ENCODE data around the gene MLF2.
A peak's percentile ranks its signal among the peaks of the same experiment; 100 is the strongest.
"Not testable (repeated sequence)": the region's sequence is repeated elsewhere in the genome, so short reads cannot be mapped to it uniquely, and the experiment has no call there.

Gene MLF2

DNA sequence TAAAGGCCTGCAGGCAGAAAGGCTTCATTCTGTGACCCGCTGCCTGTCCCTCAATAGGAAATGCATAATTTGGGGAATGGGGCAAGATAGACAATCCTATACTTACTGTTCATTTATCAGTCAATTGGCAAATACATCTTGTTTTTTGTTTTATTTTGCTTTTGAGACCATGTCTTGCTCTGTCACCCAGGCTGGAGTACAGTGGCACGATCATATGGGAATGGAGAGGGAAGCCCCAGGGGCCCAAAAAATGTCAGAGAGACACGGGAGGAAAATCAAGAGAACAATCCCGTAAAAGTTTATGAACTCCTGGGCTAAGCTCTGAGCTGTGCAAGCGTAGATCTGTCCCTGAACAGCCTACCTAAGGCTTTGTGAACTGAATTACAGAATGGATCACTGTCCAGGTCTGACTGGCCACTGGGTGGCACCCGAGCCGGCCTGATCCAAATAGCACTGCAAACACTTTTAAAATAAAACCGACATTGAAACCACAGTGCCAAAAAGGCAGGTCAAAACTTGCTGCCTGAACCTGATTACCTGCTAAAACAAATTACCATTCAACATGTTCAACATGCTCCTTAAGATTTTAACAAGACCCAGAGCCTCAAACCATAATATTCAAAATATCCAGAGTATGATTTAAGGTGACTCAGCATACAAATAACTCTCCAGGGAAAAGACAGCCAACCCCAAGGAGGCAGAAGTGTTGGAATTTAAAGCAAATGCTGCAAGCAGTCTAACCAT, 17.3 kb downstream of the MLF2 start:
- Mint-ChIP-seq H3K4me3 (no peak overlapping the region), H3K4me1 (peaks cover 8% of the 10 kb centered on the region), H3K27ac (no peak overlapping the region), H3K27me3 (no peaks in the 10 kb centered on the region), H3K9me3 (no peaks in the 10 kb centered on the region)
- ATAC-seq (peak; percentile 88), DNase-seq (peak; percentile 39 to 52)

DNA sequence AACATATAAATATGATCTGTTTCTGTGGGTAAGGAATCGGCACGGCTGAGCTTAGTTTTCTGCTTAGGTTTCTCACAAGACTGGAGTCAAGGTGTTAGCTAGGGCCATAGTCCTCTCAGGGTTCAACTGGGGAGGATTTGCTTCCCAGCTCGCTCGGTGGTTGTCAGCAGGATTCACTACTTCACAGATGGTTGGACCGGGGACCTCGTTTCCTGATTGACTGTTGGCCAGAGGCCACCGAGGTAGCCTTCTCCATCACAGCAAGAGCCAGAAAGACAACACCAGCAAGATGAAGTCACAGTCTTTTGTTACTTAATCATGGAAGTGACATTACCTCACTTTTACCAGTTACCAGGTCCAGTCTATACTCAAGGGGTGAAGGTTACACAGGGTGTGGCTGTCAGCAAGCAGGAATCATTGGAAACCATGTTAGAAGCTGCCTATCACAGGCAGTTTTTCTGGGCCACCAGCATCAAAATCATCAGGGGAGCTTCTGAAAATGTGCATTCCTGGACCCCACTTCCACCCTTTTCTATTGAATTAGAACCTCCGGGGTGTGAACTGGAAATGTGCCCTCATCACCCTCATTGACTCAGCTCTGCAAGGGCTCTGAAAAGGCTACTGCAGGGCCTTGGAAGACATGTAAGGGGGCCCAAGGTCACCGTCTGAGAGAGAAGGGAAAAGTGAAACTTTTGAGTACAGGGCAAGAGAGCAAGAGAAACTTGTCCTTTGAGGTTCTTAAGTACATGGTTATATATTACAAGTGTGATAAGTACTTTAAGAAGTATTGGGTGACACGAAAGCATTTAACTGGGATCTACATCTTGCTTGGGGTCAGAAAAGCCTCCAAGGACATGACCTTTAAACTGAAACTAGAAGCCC, 18.2 kb downstream of the MLF2 start:
- ATAC-seq (no peak), DNase-seq (no peak)
- H3K9me3 Mint-ChIP-seq: no peaks in the 10 kb centered on the region
- H3K27ac Mint-ChIP-seq: no peak overlapping the region
- peaks cover 14% of the 10 kb centered on the region for H3K4me1 Mint-ChIP-seq
- no peaks in the 10 kb centered on the region for H3K27me3 Mint-ChIP-seq
- no peak overlapping the region for H3K4me3 Mint-ChIP-seq

DNA sequence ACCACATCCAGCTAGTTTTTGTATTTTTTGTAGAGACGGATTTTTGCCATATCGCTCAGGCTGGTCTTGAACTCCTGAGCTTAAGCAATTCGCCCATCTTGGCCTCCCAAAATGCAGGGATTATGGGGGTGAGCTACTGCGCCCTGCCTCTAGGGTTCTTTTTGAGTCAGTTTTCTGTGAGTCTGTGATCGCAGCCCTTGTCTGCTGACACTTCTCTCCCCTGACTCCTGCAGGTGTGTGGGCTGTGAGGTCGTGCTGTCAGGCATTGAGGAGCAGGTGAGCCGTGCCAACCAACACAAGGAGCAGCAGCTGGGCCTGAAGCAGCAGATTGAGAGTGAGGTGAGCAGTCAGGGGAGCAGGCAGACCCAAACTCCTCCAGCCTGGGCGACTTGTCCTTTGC, 22.8 kb downstream of the MLF2 start:
- H3K27me3 Mint-ChIP-seq: no peaks in the 10 kb centered on the region
- peak overlapping the region in 1 of 2 donors; percentile 84 for H3K27ac Mint-ChIP-seq

DNA sequence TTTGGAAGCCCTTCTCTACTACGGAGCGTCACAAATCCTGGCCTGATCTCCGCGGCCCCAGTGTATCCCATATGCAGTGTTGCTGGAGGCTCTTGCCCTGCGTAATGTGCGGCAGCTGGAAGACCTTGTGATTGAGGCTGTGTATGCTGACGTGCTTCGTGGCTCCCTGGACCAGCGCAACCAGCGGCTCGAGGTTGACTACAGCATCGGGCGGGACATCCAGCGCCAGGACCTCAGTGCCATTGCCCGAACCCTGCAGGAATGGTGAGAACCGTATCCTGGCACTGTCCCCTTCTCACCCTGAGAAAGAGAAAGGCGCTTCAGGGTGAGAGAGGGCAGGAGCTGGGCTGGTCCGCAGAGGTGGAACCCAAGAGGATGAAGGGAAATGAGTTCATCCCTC, 23.8 kb downstream of the MLF2 start:
- Mint-ChIP-seq H3K4me1 (peaks cover 22% of the 10 kb centered on the region), H3K27me3 (no peaks in the 10 kb centered on the region), H3K9me3 (no peaks in the 10 kb centered on the region), H3K4me3 (no peak overlapping the region), H3K27ac (no peak overlapping the region)
- ATAC-seq (no peak), DNase-seq (no peak)

More for the DNA sequence above, 22.8 kb downstream of the MLF2 start:
- no peak for DNase-seq
- Mint-ChIP-seq H3K4me3 (no peak overlapping the region), H3K4me1 (peaks cover 20% of the 10 kb centered on the region), H3K9me3 (no peaks in the 10 kb centered on the region)
- no peak for ATAC-seq

DNA sequence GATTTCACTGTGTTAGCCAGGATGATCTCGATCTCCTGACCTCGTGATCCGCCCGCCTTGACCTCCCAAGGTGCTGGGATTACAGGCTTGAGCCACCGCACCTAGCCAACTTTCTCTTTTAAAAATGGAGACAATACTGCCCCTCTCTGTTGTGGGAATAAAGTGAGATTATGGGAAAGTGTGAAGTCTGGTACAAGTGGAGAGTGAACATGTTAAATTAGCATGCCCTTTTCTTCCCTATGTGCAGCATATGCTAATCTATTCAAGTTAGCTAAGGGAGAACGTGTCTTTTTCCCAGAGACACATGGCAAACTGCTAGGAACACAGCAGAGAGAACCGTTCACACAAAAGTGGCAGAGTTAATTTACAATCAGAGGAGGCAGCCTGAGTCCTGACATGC, 27.6 kb downstream of the MLF2 start:
- no peak for ATAC-seq
- no peaks in the 10 kb centered on the region for H3K9me3 Mint-ChIP-seq
- no peaks in the 10 kb centered on the region for H3K27me3 Mint-ChIP-seq
- peaks cover 30% of the 10 kb centered on the region for H3K4me1 Mint-ChIP-seq
- H3K27ac Mint-ChIP-seq: no peak overlapping the region
- peak overlapping the region; percentile 49 to 88 for H3K4me3 Mint-ChIP-seq
- no peak for DNase-seq

DNA sequence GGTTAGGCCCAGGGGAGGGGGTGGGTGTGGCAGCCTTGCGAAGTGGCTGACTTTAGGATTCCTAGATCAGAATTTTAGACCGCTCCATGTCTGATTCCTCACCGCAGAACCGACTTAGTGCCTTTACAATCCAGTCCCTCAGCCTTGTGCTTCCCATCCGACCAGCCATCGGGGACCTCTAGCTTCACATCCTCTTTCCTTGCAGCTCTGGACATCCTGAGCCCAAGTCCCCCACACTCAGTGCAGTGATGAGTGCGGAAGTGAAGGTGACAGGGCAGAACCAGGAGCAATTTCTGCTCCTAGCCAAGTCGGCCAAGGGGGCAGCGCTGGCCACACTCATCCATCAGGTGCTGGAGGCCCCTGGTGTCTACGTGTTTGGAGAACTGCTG, 28.5 kb downstream of the MLF2 start:
- ATAC-seq (peak; percentile 49), DNase-seq (peak in 1 of 2 donors; percentile 38)
- H3K27me3 Mint-ChIP-seq: no peaks in the 10 kb centered on the region
- H3K4me1 Mint-ChIP-seq: peaks cover 26% of the 10 kb centered on the region
- H3K9me3 Mint-ChIP-seq: no peaks in the 10 kb centered on the region
- H3K27ac Mint-ChIP-seq: peak overlapping the region; percentile 94 to 96
- H3K4me3 Mint-ChIP-seq: peak overlapping the region; percentile 88 to 97

DNA sequence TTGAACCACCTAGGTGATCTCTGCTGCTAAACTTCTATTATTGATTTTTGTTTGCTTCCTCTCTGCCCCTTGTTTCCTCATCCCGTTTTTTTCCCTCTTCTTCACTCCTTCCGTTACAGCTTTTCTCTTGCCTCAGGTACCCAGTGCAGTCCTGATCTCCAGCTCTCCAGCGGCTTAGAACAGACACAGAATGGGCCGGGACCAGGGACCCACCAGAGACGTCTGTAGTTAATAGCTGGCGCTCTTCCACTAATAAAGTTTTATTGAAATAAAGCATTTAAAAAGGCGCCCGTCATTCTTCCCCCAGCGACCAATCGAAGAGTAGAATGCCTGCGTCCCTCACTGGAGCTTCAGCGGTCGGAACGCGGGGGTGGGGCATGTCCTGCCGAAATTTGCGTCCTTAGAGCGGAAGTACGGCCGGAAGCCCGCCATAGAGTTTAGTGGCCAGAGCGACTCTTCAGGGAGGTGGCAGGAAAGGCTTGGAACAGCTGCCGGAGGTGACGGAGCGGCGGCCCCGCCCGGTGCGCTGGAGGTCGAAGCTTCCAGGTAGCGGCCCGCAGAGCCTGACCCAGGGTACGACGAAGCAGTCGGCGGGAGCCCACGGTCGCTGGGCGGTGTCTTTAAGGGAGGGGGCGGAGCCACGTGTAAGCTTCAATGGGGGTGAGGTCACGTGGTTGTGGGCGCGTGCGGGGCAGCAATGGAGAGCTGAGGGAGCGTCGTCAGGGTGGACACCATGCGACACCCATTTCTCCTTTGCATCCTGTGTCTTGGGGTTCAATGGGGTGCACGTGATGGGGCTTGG, 29.1 kb downstream of the MLF2 start, which contains the start of gene COPS7A:
Gene COPS7A, plus strand, starts transcription at position 440 of the 802 bp plus-strand sequence. CDS start 611 bp downstream, outside the sequence.
- DNase-seq (peak; percentile 97 to 99), ATAC-seq (peak; percentile 98)
- H3K4me3 Mint-ChIP-seq: peak within 1 kb of the TSS; percentile 88 to 97
- peaks cover 26% of the 10 kb centered on the region for H3K4me1 Mint-ChIP-seq
- peak within 1 kb of the TSS; percentile 94 to 96 for H3K27ac Mint-ChIP-seq
- no peaks in the 10 kb centered on the region for H3K27me3 Mint-ChIP-seq
- no peaks in the 10 kb centered on the region for H3K9me3 Mint-ChIP-seq

DNA sequence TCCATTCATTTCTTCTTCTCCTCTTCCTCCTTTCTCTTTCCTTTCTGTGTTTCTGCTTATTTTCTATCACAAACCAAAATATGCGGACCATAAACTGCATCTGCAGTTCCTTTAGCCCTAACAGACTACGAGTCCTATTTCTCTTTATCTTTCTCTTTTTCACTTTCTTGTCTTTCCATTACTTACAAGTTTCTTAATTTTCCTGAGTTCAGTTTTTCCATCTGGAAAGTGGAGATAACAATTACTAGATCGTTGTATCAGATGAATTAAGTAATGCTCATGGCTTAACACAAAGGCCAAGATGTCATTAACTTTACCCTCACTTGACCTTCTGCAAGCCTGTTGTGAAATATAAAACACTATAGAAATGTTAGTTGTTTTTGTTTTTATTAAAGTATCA, 30.1 kb downstream of the MLF2 start:
- DNase-seq: no peak
- ATAC-seq: no peak
- no peak overlapping the region for H3K27ac Mint-ChIP-seq
- no peak overlapping the region for H3K4me3 Mint-ChIP-seq
- H3K4me1 Mint-ChIP-seq: peaks cover 26% of the 10 kb centered on the region
- no peaks in the 10 kb centered on the region for H3K27me3 Mint-ChIP-seq
- no peaks in the 10 kb centered on the region for H3K9me3 Mint-ChIP-seq

DNA sequence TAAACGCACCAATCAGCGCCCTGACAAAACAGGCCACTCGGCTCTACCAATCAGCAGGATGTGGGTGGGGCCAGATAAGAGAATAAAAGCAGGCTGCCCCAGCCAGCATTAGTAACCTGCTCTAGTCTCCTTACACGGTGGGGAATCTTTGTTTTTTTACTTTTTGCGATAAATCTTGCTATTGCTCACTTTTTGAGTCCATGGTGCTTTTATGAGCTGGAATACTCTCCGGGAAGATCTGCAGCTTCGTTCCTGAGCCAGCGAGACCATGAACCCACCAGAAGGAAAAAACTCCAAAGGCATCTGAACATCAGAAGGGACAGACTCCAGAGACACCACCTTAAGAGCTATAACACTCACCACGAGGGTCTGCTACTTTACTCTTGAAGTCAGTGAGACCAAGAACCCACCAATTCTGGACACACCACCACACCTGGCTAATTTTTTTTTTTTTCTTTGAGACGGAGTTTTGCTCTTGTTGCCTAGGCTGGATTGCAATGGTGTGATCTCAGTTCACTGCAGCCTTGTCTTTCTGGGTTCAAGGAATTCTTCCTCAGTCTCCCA, 36.0 kb downstream of the MLF2 start:
- no peaks in the 10 kb centered on the region for H3K27me3 Mint-ChIP-seq
- no peak for DNase-seq

DNA sequence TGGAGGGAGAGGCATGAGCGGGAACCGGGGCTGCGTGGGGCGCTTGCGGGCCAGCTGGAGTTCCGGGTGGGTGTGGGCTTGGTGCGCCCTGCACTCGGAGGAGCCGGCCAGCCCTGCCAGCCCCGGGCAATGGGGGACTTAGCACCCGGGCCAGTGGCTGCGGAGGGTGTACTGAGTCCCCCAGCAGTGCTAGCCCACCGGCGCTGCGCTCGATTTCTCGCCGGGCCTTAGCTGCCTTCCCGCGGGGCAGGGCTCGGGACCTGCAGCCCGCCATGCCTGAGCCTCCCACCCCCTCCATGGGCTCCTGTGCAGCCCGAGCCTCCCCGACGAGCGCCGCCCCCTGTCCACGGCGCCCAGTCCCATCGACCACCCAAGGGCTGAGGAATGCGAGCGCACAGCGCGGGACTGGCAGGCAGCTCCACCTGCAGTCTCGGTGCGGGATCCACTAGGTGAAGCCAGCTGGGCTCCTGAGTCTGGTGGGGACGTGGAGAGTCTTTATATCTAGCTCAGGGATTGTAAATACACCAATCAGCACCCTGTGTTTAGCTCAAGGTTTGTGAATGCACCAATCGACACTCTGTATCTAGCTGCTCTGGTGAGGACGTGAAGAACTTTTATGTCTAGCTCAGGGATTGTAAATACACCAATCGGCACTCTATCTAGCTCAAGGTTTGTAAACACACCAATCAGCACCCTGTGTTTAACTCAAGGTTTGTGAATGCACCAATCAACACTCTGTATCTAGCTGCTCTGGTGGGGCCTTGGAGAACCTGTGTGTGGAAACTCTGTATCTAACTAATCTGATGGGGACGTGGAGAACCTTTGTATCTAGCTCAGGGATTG, 36.7 kb downstream of the MLF2 start:
- H3K4me1 Mint-ChIP-seq, H3K27me3 Mint-ChIP-seq, H3K27ac Mint-ChIP-seq, DNase-seq, H3K4me3 Mint-ChIP-seq, ATAC-seq, H3K9me3 Mint-ChIP-seq: not testable (repeated sequence)

More for the DNA sequence above, 36.0 kb downstream of the MLF2 start:
- H3K27ac Mint-ChIP-seq: no peak overlapping the region
- no peak for ATAC-seq
- H3K4me1 Mint-ChIP-seq: no peaks in the 10 kb centered on the region
- no peaks in the 10 kb centered on the region for H3K9me3 Mint-ChIP-seq
- H3K4me3 Mint-ChIP-seq: no peak overlapping the region

DNA sequence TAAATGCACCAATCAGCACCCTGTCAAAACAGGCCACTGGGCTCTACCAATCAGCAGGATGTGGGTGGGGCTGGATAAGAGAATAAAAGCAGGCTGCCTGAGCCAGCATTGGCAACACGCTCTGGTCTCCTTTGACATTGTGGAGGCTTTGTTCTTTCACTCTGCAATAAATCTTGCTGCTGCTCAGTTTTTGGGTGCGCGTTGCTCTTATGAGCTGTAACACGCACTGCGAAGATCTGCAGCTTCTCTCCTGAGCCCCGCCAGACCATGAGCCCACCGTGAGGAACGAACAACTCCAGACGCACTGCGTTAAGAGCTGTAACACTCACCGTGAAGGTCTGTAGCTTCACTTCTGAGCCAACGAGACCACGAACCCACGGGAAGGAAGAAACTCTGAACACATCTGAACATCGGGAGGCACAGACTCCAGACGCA, 44.0 kb downstream of the MLF2 start:
- Mint-ChIP-seq H3K27me3 (peaks cover 17% of the 10 kb centered on the region), H3K4me3 (peak overlapping the region; percentile 87 to 88), H3K27ac (peak overlapping the region; percentile 67 to 85), H3K9me3 (no peaks in the 10 kb centered on the region), H3K4me1 (peaks cover 13% of the 10 kb centered on the region)
- ATAC-seq (peak; percentile 83), DNase-seq (peak; percentile 29 to 65)

DNA sequence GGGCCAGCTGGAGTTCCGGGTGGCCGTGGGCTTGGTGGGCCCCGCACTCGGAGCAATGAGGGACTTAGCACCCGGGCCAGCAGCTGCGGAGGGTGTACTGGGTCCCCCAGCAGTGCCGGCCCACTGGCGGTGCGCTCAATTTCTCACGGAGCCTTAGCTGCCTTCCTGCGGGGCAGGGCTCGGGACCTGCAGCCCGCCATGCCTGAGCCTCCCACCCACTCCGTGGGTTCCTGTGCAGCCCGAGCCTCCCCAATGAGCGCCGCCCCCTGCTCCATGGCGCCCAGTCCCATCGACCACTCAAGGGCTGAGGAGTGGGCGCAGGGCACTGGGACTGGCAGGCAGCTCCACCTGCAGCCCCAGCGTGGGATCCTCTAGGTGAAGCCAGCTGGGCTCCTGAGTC, 44.6 kb downstream of the MLF2 start:
- H3K9me3 Mint-ChIP-seq, H3K4me3 Mint-ChIP-seq, DNase-seq, ATAC-seq, H3K27ac Mint-ChIP-seq: not testable (repeated sequence)
- Mint-ChIP-seq H3K27me3 (peaks cover 24% of the 10 kb centered on the region), H3K4me1 (peaks cover 18% of the 10 kb centered on the region)

DNA sequence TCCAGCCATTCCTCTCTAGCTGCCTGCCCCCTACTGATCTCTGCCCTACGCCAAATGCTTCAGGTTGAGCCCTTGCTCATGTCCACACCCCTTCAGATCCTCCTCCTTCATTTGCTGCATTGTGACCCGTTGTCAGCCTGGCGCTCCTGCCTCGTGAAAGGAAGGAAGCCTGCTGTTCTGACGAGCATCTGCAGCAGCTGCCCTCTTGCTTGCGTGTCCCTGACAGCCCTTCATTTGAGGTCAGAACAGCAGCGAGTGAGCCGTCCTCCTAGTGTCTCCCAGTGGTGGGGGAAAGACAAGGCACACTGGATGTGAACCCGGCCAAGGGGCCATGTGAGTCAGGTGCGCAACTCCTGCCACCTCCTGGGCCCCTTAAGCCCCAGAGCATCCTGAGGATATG, 49.3 kb downstream of the MLF2 start:
- Mint-ChIP-seq H3K4me1 (peaks cover 28% of the 10 kb centered on the region), H3K27ac (no peak overlapping the region), H3K4me3 (no peak overlapping the region), H3K27me3 (peaks cover 68% of the 10 kb centered on the region), H3K9me3 (no peaks in the 10 kb centered on the region)
- DNase-seq: no peak
- ATAC-seq: peak; percentile 44

DNA sequence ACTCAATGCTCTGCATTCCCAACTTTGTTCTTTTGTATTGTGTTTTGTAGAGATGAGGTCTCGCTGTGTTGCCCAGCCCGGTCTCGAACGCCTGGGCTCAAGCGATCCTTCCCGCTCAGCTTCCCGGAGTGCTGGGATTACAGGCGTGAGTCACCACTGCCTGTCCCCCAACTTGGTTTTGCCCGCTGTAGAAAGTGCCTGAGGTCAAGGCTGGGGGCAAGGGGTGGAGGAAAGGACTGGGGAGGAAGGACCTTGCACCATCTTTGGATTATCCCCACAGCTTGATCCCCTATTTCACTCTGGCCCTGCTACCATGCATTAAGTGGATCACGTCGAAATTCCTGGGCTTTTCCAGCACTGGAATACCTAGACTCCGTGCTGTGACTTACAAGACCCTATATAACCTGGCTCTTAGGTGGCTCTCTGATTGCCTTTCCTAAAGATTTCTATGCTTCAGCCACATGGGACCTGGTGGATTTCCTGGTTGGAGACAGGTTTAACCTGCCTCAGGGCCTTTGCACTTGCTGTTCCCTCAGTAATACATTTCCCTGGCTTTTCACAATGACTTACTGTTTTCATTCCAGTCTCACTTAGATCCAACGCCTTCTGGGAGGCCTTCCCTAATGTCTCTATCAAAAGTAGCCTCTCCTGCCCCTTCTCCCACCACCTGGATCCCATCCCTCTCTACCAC, 51.7 kb downstream of the MLF2 start:
- Mint-ChIP-seq H3K27ac (peak overlapping the region in 1 of 2 donors; percentile 37), H3K4me3 (peak overlapping the region; percentile 71 to 80), H3K4me1 (peaks cover 33% of the 10 kb centered on the region), H3K27me3 (peaks cover 74% of the 10 kb centered on the region), H3K9me3 (no peaks in the 10 kb centered on the region)
- ATAC-seq (no peak), DNase-seq (no peak)

Data from stimulated activated naive CD8-positive, alpha-beta T cell treated with anti-CD3 and anti-CD28 coated beads, Interleukin-15, amount 100 ng/mL, for 72 hours (primary cell).